ENCODE data around the gene ACP7.

ACP7 gene

DNA sequence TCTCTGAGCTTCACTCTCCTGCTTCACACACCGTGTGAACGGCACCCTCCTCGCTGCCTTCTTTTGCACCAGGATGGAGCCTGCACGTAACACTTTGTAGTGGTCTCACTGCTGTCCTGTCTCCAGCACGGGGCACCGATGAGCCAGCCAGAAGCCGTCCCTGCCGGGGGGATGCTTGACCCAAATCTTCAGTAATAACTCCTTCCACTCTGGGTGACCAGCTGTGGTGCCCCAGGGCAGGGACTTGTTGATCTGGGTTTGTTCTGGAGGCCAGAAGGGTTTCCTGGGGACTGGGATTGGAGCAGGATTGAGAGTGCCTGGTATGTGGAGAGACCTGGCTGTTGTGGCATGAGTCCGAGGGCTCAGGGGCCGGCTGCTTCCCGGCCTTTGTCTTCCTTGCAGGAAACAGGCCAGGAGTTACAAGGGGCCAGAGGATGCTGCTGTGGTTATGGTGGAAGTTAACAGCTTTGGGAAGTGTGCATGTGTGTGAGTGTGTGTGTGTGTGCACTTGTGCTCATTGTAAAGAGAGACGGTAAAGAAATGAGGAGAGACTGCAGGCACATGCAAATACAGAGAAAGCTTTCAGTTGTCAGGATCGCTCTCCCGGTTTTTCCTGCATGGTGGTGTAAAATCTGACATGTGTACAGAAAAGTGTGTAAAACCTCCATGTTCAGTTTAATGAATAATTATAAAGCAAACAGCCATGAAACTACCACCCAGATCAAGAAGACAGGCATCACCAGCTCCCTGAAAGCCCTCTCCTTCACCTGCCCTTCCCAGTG, 60.3 kb downstream of the ACP7 start:
- no peak for FAIRE-seq
- no peak for DNase-seq (ENCODE audit: extremely low spot score, insufficient read length, low read depth)

GRCh38 chr19:39145180-39145953, 61.2 kb downstream of the ACP7 start:
- no peak for FAIRE-seq

GRCh38 chr19:39146091-39146490, 61.9 kb downstream of the ACP7 start:
- DNase-seq (ENCODE audit: extremely low spot score, insufficient read length, low read depth) (no peak), FAIRE-seq (no peak)

More at GRCh38 chr19:39145180-39145953, 61.2 kb downstream of the ACP7 start:
- no peak for DNase-seq (ENCODE audit: extremely low spot score, insufficient read length, low read depth)

DNA sequence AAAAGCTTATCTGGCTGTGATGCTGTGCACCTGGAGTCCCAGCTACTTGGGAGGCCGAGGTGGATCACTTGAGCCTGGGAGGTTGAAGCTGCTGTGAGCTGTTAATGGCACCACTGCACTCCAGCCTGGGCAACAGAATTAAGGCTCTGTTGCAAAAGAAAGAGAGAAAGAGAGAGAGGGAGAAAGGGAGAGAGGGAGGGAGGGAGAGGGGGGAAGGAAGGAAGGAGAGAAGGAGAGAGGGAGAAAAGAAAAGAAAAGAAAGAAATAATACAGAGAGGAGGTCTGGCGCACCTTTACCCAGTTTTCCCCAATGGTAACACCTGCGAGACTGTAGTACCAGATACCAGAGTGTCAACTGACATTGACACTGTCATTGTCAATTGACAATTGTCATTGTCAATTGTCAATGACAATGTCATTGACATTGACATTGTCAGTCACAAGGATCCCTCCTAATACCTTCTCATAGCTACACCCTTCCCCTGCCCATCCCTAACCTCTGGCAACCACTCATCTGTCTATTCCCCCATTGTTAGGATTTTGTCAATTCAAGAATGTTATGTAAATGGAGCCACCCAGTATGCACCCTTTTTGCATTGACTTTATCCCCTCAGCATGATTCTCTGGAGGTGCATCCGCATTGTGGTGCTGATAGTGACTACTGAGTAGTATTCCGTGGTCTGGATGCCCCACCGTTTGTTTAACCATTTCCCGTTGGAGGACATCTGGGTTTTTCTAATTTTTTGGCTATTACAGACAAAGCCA, 62.7 kb downstream of the ACP7 start:
- FAIRE-seq (no peak), DNase-seq (ENCODE audit: extremely low spot score, insufficient read length, low read depth) (no peak)

DNA sequence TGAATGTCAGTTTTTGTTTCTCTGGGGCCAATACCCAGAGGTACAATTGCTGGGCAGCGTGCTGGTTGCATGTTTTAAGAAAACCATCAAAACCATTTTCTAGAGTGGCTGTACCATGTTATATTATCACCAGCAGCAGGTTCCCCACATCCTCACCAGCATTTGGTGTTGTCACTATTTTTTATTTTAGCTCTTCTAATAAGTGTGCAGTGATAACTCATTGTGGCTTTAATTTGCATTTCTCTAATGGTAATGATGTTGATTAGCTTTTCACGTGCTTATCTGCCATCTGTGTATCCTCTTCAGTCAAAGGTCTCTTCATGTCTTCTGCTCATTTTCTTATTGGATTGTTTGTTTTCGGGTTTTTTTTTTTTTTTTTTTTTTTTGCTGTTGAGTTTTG, 63.3 kb downstream of the ACP7 start:
- FAIRE-seq = no peak
- DNase-seq (ENCODE audit: extremely low spot score, insufficient read length, low read depth) = no peak

DNA sequence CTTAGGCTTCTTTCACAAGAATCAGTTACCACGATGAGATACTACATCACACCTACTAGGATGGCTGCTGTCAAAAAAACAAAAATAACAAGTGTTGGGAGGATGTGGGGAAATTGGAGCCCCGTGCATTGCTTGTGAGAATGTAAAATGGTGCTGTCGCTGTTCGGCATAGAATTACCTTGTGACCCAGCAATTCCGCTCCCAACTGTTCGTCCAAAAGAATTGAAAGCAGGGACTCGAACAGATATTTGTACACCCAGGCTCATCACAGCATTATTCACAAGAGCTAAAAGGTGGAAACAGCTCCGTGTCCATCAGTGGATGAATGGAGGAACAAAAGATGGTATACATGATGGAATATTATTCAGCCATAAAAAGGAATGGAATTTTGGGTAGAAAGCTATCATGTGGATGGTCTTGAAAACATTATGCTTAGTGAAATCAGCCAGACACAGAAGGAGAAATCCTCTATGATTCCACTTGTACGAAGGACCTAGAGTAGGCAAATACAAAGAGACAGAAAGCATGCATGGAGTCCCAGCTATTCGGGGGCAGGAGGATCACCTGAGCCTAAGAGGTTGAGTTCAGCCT, 64.9 kb downstream of the ACP7 start:
- FAIRE-seq (no peak), DNase-seq (ENCODE audit: extremely low spot score, insufficient read length, low read depth) (no peak)

DNA sequence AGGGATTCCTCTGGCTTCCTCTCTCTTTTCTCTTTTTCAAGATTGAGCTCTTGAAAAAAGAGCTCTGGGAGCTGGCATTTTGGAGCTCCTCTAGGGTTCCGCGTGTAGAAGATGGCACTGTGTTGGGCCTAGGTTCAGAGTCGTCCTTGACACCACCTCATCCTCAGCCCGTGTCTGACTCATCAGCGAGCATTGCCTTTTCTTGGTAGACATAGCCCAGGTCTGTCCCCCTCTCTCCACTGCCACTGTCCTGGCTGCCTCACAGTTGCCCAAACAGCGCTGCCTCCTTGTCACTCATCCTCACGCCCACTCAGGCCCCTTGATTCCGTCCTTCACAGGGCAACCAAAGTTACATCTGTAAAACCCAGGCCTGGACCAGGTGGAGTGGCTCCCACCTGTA, 66.1 kb downstream of the ACP7 start:
- FAIRE-seq (no peak), DNase-seq (ENCODE audit: extremely low spot score, insufficient read length, low read depth) (no peak)

- DNase-seq (ENCODE audit: extremely low spot score, insufficient read length, low read depth) = no peak
- no peak for FAIRE-seq
These were observed 66.8 kb downstream of the ACP7 start for GRCh38 chr19:39150807-39151600.

DNA sequence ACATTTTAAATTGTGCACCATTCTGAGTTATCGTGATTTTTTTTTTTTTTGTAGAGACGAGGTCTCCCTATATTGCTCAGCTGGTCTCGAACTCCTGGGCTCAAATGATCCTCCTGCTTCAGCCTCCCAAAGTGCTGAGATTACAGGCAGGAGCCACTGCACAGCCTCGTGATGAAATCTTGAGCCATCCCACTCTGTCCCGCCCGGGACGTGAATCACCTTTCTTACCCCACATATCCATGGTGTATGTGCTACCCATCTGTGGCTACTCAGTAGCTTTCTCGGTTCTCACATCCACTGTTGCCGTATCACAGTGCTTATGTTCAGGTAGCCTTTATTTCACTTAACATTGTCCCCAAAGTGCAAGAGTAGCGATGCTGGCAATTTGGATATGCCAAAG, 67.9 kb downstream of the ACP7 start:
- no peak for FAIRE-seq
- DNase-seq (ENCODE audit: extremely low spot score, insufficient read length, low read depth) = no peak

DNA sequence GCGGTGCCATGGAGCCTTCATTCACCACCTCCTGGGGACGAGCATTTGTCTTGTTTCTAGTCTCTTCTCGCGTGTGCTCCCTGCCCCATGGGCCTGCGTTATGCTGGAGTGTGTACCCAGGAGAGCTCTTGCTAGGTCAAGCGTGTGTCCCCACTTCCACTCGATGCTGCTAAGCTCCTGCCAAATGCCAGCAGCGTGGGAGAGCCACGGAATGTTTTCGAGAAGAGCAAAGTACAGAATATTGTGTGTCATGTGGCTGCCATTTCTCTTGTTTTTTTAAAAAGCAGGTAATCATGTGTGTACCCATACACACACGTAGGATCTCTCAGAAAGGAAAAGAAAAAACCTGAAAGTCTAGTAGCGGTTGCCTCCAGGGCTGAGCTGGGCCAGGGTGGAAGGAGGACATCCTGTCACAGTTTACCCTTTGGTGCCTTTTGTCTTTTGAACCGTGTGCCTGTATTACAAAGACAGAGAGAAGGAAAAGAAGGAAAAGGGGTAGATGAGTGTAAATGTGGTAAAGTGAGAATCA, 70.0 kb downstream of the ACP7 start:
- FAIRE-seq (no peak), DNase-seq (ENCODE audit: extremely low spot score, insufficient read length, low read depth) (no peak)

- DNase-seq (ENCODE audit: extremely low spot score, insufficient read length, low read depth) (no peak), FAIRE-seq (no peak)
These were observed 70.5 kb downstream of the ACP7 start for GRCh38 chr19:39154629-39155100.

GRCh38 chr19:39155114-39155700, 71.0 kb downstream of the ACP7 start:
- DNase-seq (ENCODE audit: extremely low spot score, insufficient read length, low read depth) (no peak), FAIRE-seq (no peak)

DNA sequence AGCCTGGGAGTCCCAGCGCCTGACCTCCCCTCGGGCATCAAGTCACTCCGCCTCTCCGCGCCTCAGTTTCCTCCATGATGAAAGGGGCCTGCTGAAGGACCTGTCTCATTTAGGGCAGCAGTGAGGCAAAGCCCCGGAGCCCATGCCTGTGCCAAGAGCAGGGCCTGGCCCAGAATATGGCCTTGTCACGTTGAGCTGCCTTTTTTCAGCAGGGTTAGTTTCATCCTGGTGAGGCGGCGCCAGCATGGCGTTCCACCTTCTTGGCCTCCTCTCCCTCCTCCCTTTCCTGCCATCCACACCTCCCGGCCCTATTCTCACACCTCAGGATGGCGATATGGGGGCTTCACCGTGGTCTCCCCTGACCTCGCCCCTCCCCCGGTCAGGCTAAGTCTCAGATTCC, 71.6 kb downstream of the ACP7 start:
- DNase-seq (ENCODE audit: extremely low spot score, insufficient read length, low read depth) (no peak), FAIRE-seq (no peak)

GRCh38 chr19:39156326-39157230, 72.4 kb downstream of the ACP7 start:
- DNase-seq (ENCODE audit: extremely low spot score, insufficient read length, low read depth) (no peak), FAIRE-seq (no peak)

- no peak for FAIRE-seq
- DNase-seq (ENCODE audit: extremely low spot score, insufficient read length, low read depth) = no peak
These were observed 73.3 kb downstream of the ACP7 start for GRCh38 chr19:39157275-39157996.

DNA sequence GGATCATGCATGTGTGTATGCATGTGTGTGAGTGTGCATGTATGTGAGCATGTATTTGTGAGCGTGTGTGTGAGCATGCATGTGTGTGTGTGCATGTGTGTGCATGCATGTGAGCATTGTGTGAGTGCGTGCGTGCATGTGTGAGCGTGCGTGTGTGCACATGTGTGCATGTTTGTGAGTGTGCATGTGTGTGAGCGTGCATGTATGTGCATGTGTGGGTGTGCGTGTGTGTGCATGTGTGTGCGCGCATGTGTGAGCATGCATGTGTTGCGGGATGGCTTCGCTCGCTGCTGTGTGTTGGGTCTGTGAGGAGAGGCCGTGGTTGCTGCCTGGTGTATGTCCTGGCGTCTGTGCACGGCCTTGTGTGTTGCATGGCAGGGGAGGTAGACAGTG, 73.8 kb downstream of the ACP7 start:
- FAIRE-seq (no peak), DNase-seq (ENCODE audit: extremely low spot score, insufficient read length, low read depth) (no peak)

- no peak for DNase-seq (ENCODE audit: extremely low spot score, insufficient read length, low read depth)
- FAIRE-seq = no peak
These were observed 74.6 kb downstream of the ACP7 start for GRCh38 chr19:39158646-39159260.
